K562 (cell line): ENCODE data around the gene GGPS1. TPM values are rescaled to one million over a fixed set of nuclear protein-coding genes. Genes with fewer than 3 reads are reported as not detected.

Experiments
- CSDE1 ChIP-seq, 2 experiments: fragments of 450-650 bp; IDR thresholded peaks; 2 replicates each; pipeline ENCODE4 v1.6.1; 2016; ENCODE audit warnings: mild to moderate bottlenecking in 1 of 2
- E2F1 ChIP-seq: sonication (generic); formaldehyde crosslinking; IDR thresholded peaks from 2 replicates; pipeline ENCODE4 v1.8.1; 2023; ENCODE audit warnings: mild to moderate bottlenecking, missing genetic modification reagents, moderate library complexity
- KDM5B ChIP-seq: fragments of 200-600 bp; sonication (generic); IDR thresholded peaks from 2 replicates; pipeline ENCODE4 v1.6.1; 2012; ENCODE audit warnings: low read depth, mild to moderate bottlenecking, moderate library complexity, low read length, control low read depth, inconsistent platforms; ENCODE audit not compliant: insufficient replicate concordance
- LCOR ChIP-seq: sonication (generic); formaldehyde crosslinking; IDR thresholded peaks from 2 replicates; pipeline ENCODE4 v1.8.0; 2022; ENCODE audit warnings: mild to moderate bottlenecking, missing genetic modification reagents
- MECOM ChIP-seq: fragments of 250-450 bp; sonication (Bioruptor Pico); IDR thresholded peaks from 2 replicates; pipeline ENCODE4 v1.8.0; 2022; ENCODE audit warnings: inconsistent platforms
- OTX1 ChIP-seq: fragments of 450-650 bp; formaldehyde crosslinking; IDR thresholded peaks from 2 replicates; pipeline ENCODE4 v1.4.0; 2022; ENCODE audit warnings: mild to moderate bottlenecking
- PHB2 ChIP-seq: fragments of 450-650 bp; IDR thresholded peaks from 2 replicates; pipeline ENCODE4 v1.6.1; 2017; ENCODE audit warnings: low read depth
- POLR2H ChIP-seq: IDR thresholded peaks from 2 replicates; pipeline ENCODE4 v1.6.1; 2016; ENCODE audit warnings: missing genetic modification characterization, low read depth, mild to moderate bottlenecking, control low read depth, missing compliant biosample characterization, moderate library complexity
- RAD21 ChIP-seq, 2 experiments: fragments of 250-450 bp in 1 of 2; fragments of 450-650 bp in 1 of 2; sonication (Bioruptor Pico) in 1 of 2; formaldehyde crosslinking in 1 of 2; IDR thresholded peaks in 1 of 2; conservative IDR thresholded peaks in 1 of 2; 2 replicates each; pipeline versions ENCODE4 v1.4.0 to v1.8.0; 2020 to 2022; ENCODE audit warnings: mild to moderate bottlenecking in 2 of 2, moderate library complexity in 1 of 2
- SMARCE1 ChIP-seq: fragments of 450-650 bp; IDR thresholded peaks from 2 replicates; pipeline ENCODE4 v1.7.1; 2016; ENCODE audit warnings: mild to moderate bottlenecking
- ZFX ChIP-seq: sonication (generic); formaldehyde crosslinking; IDR thresholded peaks from 2 replicates; pipeline ENCODE4 v1.8.0; 2022; ENCODE audit warnings: mild to moderate bottlenecking, missing genetic modification reagents, moderate library complexity
- ZNF318 ChIP-seq, 2 experiments: fragments of 450-650 bp; IDR thresholded peaks; 2 replicates each; pipeline ENCODE4 v1.6.1; 2016; ENCODE audit warnings: mild to moderate bottlenecking in 2 of 2, borderline replicate concordance in 1 of 2, low read depth in 1 of 2, moderate library complexity in 1 of 2
- ZNF512 ChIP-seq: IDR thresholded peaks from 2 replicates; pipeline ENCODE4 v1.6.1; 2016; ENCODE audit warnings: missing genetic modification characterization, missing compliant biosample characterization
- ZSCAN29 ChIP-seq: fragments of 450-650 bp; IDR thresholded peaks from 2 replicates; pipeline ENCODE4 v1.6.1; 2017
- polyA plus RNA-seq, 8 experiments: library from polyadenylated mRNA; depleted of rRNA in 4 of 8; stranded (reverse) in 5 of 8; unstranded in 3 of 8; fragments of >200 nt; fragmentation: Nextera tagmentation in 2 of 8; fragmentation: Illumina TruSeq in 1 of 8; extraction: Ambion mirVana in 2 of 8; extraction: Trizol in 1 of 8; gene quantifications; 2 replicates each; pipeline versions ENCODE4 v1.2.1 to v1.2.3, GENCODE V29; 2011 to 2014; ENCODE audit warnings: inconsistent platforms in 1 of 8, missing spikeins in 1 of 8
- total RNA-seq, 7 experiments: library from RNA; depleted of rRNA in 6 of 7; stranded (reverse); fragments of >200 nt in 6 of 7; fragmentation: Illumina TruSeq in 2 of 7; extraction: Trizol in 2 of 7; gene quantifications; 2 replicates each; pipeline versions ENCODE4 v1.2.1 to v1.2.3, GENCODE V29; 2011 to 2021; ENCODE audit warnings: low replicate concordance in 1 of 7

GGPS1 gene
- total and polyA plus RNA-seq, 9 of the 15 experiments (the other 6 are each of a cell fraction or from before 2014, with no cell fraction given): 18.8 to 104 (median 56.3) TPM

- TF ChIP-seq ZNF318 (IDR thresholded peaks at IDR 0.05; ENCODE audit: borderline replicate concordance in 1 of 2, low read depth in 1 of 2) (no peak), ZSCAN29 (0 out of 2 replicates have a peak, but pooled peaks have one; percentile 9), LCOR (CRISPR knock-in tag) (no peak; the same call in 1 of the 2 replicates), SMARCE1 (no peak), ZFX (CRISPR knock-in tag) (0 out of 2 replicates have a peak, but pooled peaks have one; percentile 28), RAD21 (CRISPR knock-in tag; conservative IDR thresholded peaks at IDR 0.05 in 1 of 2, IDR thresholded peaks at IDR 0.05 in 1 of 2) (peak; percentile 9 to 48; a peak in 2 of 4 replicates), POLR2H (tag) (no peak), KDM5B (peak; percentile 12), OTX1 (CRISPR knock-in tag) (peak; percentile 84; the same call in 1 of the 2 replicates), ZNF512 (tag) (peak; percentile 48), MECOM (no peak), E2F1 (peak; percentile 24; the same call in 1 of the 2 replicates), CSDE1 (IDR thresholded peaks at IDR 0.05) (0 out of 4 replicates have a peak, but pooled peaks of 1 of the 2 experiments have one; percentile 15), PHB2 (peak; percentile 27; the same call in 1 of the 2 replicates)
Observed at GRCh38 chr1:235329139-235329902, 951 bp downstream of the GGPS1 start (continued).
